Muscle of arm (tissue), 14 donors: ENCODE data around the gene GLIS1. TPM values are rescaled to one million over a fixed set of nuclear protein-coding genes. Genes with fewer than 3 reads are reported as not detected.
"Not testable (repeated sequence)": the region's sequence is repeated elsewhere in the genome, so short reads cannot be mapped to it uniquely, and the experiment has no call there.

Experiments
- DNase-seq: peaks from one replicate; pipeline ENCODE4 v3.0.0-alpha.2; 2013
- long read RNA-seq, 11 donors: transcript quantifications; one replicate each; lab custom pipeline, GENCODE V29; 2026
- polyA plus RNA-seq, 12 donors: library from polyadenylated mRNA; unstranded; fragments of 120-200 nt; gene quantifications; one replicate each; pipeline ENCODE4 v1.2.1, GENCODE V29; 2013; ENCODE audit not compliant: insufficient read length in 12 of 12

GLIS1 gene
- 1 to 10 TPM in 2 of 12 donors, under 1 TPM in 2, not detected in 8; 0.11 to 5.8 (median 1.3) TPM for polyA plus RNA-seq
- long read RNA-seq, donor 1, result 0 reads
- long read RNA-seq, donor 2, result 0 reads
- long read RNA-seq, donor 3, result 0 reads
- long read RNA-seq, donor 4, result 0 reads
- long read RNA-seq, donor 5, result 0 reads
- long read RNA-seq, donor 6, result 0 reads
- long read RNA-seq, donor 7, result 0 reads
- long read RNA-seq, donor 8, result 0 reads
- long read RNA-seq, donor 9, result 0 reads
- long read RNA-seq, donor 10, result 0 reads
- long read RNA-seq, donor 11, result 0 reads

GRCh38 chr1:53739109-53739681 lies at the start of gene GLIS1:
GLIS1 (minus strand) TSS chr1:53739164; CDS start chr1:53738064, 1,100 bp downstream.
- peak; percentile 62 for DNase-seq

GRCh38 chr1:53787655-53788054 lies 48.7 kb upstream of the GLIS1 start:
- DNase-seq, result no peak

- DNase-seq, result no peak
Observed at GRCh38 chr1:53783056-53783455, 44.1 kb upstream of the GLIS1 start.

- no peak for DNase-seq
Observed at GRCh38 chr1:53781654-53782053, 42.7 kb upstream of the GLIS1 start.

- no peak for DNase-seq
Observed at GRCh38 chr1:53777272-53777671, 38.3 kb upstream of the GLIS1 start.

- no peak for DNase-seq
Observed at GRCh38 chr1:53771648-53772047, 32.7 kb upstream of the GLIS1 start.

GRCh38 chr1:53769780-53770179 lies 30.8 kb upstream of the GLIS1 start:
- no peak for DNase-seq

- no peak for DNase-seq
Observed at GRCh38 chr1:53769184-53769583, 30.2 kb upstream of the GLIS1 start.

GRCh38 chr1:53766831-53767405 lies 28.0 kb upstream of the GLIS1 start:
- no peak for DNase-seq

GRCh38 chr1:53766194-53766742 lies 27.3 kb upstream of the GLIS1 start:
- DNase-seq, result no peak

- peak; percentile 10 for DNase-seq
Observed at GRCh38 chr1:53765657-53766056, 26.7 kb upstream of the GLIS1 start.

- no peak for DNase-seq
Observed at GRCh38 chr1:53763911-53764310, 24.9 kb upstream of the GLIS1 start.

- no peak for DNase-seq
Observed at GRCh38 chr1:53763461-53763860, 24.5 kb upstream of the GLIS1 start.

- DNase-seq, result not testable (repeated sequence)
Observed at GRCh38 chr1:53760497-53760896, 21.5 kb upstream of the GLIS1 start.

GRCh38 chr1:53755874-53756273 lies 16.9 kb upstream of the GLIS1 start:
- DNase-seq, result no peak

- no peak for DNase-seq
Observed at GRCh38 chr1:53754484-53755312, 15.7 kb upstream of the GLIS1 start.

GRCh38 chr1:53752281-53752680 lies 13.3 kb upstream of the GLIS1 start:
- no peak for DNase-seq

- DNase-seq, result no peak
Observed at GRCh38 chr1:53747841-53748240, 8.9 kb upstream of the GLIS1 start.

GRCh38 chr1:53740621-53741105 lies 1.7 kb upstream of the GLIS1 start:
- DNase-seq, result no peak

- no peak for DNase-seq
Observed at GRCh38 chr1:53738205-53739108, 507 bp downstream of the GLIS1 start.

GRCh38 chr1:53737648-53738204 lies 1.2 kb downstream of the GLIS1 start:
- DNase-seq, result no peak
